Measurements from ENCODE around the gene HTT-AS. TPM values are rescaled to one million over a fixed set of nuclear protein-coding genes. Genes with fewer than 3 reads are reported as not detected.

HTT-AS gene
- polyA plus RNA-seq, 1 of the 3 experiments (the other 2 are of a cell fraction): not detected

DNA sequence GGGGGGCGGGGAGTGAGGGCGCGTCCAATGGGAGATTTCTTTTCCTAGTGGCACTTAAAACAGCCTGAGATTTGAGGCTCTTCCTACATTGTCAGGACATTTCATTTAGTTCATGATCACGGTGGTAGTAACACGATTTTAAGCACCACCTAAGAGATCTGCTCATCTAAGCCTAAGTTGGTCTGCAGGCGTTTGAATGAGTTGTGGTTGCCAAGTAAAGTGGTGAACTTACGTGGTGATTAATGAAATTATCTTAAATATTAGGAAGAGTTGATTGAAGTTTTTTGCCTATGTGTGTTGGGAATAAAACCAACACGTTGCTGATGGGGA, 1.3 kb upstream of the HTT-AS start (continued):
- TF ChIP-seq YY1 (IDR thresholded peaks at IDR 0.05; ENCODE audit: low read depth) (no peak), ELF1 (IDR thresholded peaks at IDR 0.05) (no peak)

DNA sequence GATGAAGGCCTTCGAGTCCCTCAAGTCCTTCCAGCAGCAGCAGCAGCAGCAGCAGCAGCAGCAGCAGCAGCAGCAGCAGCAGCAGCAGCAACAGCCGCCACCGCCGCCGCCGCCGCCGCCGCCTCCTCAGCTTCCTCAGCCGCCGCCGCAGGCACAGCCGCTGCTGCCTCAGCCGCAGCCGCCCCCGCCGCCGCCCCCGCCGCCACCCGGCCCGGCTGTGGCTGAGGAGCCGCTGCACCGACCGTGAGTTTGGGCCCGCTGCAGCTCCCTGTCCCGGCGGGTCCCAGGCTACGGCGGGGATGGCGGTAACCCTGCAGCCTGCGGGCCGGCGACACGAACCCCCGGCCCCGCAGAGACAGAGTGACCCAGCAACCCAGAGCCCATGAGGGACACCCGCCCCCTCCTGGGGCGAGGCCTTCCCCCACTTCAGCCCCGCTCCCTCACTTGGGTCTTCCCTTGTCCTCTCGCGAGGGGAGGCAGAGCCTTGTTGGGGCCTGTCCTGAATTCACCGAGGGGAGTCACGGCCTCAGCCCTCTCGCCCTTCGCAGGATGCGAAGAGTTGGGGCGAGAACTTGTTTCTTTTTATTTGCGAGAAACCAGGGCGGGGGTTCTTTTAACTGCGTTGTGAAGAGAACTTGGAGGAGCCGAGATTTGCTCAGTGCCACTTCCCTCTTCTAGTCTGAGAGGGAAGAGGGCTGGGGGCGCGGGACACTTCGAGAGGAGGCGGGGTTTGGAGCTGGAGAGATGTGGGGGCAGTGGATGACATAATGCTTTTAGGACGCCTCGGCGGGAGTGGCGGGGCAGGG, 711 bp upstream of the HTT-AS start:
- Histone ChIP-seq H3F3A (replicated peaks; ENCODE audit: insufficient read depth) (peaks cover 8% of the 10 kb centered on the region), H3K4me1 (ENCODE audit: control insufficient read depth in 1 of 2, insufficient read depth in 2 of 2, low read depth in 1 of 2, low read length in 1 of 2) (peaks cover 6 to 15% of the 10 kb centered on the region in 2 experiments; a peak in 3 of 4 replicates), H3K27me3 (ENCODE audit: insufficient read depth) (no peaks in the 10 kb centered on the region), H3K4me2 (peak overlapping the region; percentile 89), H3K27ac (ENCODE audit: low read depth in 2 of 2, low read length in 1 of 2) (peak overlapping the region; percentile 85 to 96), H4K20me1 (ENCODE audit: insufficient read depth) (peaks cover 45% of the 10 kb centered on the region), H3K9me2 (no peaks in the 10 kb centered on the region), H3K36me3 (replicated peaks in 1 of 2; ENCODE audit: control insufficient read depth in 1 of 2, insufficient read depth in 2 of 2, low read length in 1 of 2) (no peaks in the 10 kb centered on the region), H3K9me3 (no peaks in the 10 kb centered on the region), H3K4me3 (ENCODE audit: low read depth in 2 of 2, low read length in 1 of 2) (peak overlapping the region; percentile 85 to 93), H3K79me2 (ENCODE audit: insufficient read depth) (peaks cover 49% of the 10 kb centered on the region), H2AFZ (ENCODE audit: low read depth) (peak overlapping the region; percentile 96), H3K9ac (peak overlapping the region; percentile 98)
- DNase-seq: peak; percentile 74
- CTCF ChIA-PET: interaction anchor here (0.7 kb wide), 1 partner anchor 26 kb away, joined by 3 read pairs; no protein-coding TSS in a partner anchor
- TF ChIP-seq POLR2AphosphoS5 (IDR thresholded peaks at IDR 0.05; ENCODE audit: low read depth, low read length): peak; percentile 47; the same call in 1 of the 2 replicates
- no peak for TF ChIP-seq RAD21 (IDR thresholded peaks at IDR 0.05; ENCODE audit: low read length)
- TF ChIP-seq CHD2 (IDR thresholded peaks at IDR 0.05; ENCODE audit: low read length, partially characterized antibody): peak; percentile 95
- no peak for TF ChIP-seq YY1 (IDR thresholded peaks at IDR 0.05; ENCODE audit: low read depth)
- TF ChIP-seq, protein P1, sequence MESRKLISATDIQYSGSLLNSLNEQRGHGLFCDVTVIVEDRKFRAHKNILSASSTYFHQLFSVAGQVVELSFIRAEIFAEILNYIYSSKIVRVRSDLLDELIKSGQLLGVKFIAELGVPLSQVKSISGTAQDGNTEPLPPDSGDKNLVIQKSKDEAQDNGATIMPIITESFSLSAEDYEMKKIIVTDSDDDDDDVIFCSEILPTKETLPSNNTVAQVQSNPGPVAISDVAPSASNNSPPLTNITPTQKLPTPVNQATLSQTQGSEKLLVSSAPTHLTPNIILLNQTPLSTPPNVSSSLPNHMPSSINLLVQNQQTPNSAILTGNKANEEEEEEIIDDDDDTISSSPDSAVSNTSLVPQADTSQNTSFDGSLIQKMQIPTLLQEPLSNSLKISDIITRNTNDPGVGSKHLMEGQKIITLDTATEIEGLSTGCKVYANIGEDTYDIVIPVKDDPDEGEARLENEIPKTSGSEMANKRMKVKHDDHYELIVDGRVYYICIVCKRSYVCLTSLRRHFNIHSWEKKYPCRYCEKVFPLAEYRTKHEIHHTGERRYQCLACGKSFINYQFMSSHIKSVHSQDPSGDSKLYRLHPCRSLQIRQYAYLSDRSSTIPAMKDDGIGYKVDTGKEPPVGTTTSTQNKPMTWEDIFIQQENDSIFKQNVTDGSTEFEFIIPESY (IDR thresholded peaks at IDR 0.05; ENCODE audit: borderline replicate concordance, low read depth): peak; percentile 62; the same call in 1 of the 2 replicates
- POLR2A ChIA-PET: interaction anchor here (0.7 kb wide), 1 partner anchor 15 kb away, joined by 3 read pairs; no protein-coding TSS in a partner anchor
- WGBS (ENCODE audit: low lambda C conversion rate): 0% methylated on average over 16 of the region's 60 CpGs

DNA sequence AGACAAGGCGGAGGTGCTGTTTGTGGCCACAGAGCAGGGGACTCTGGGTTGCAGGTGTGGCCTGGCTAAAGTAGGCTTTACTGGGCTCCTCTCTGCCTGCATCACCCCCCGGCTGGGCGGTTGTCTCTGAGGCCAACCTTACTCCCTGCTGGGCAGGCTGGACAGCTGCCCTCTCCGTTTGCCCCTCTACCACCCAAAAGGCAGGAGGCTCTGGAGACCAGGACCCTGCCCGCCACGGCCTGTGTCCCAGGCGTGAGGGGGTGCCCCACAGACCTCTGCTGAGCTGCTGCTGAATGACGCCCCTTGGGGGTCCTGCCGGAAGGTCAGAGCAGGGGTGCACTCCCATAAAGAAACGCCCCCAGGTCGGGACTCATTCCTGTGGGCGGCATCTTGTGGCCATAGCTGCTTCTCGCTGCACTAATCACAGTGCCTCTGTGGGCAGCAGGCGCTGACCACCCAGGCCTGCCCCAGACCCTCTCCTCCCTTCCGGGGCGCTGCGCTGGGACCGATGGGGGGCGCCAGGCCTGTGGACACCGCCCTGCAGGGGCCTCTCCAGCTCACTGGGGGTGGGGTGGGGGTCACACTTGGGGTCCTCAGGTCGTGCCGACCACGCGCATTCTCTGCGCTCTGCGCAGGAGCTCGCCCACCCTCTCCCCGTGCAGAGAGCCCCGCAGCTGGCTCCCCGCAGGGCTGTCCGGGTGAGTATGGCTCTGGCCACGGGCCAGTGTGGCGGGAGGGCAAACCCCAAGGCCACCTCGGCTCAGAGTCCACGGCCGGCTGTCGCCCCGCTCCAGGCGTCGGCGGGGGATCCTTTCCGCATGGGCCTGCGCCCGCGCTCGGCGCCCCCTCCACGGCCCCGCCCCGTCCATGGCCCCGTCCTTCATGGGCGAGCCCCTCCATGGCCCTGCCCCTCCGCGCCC, 920 bp downstream of the HTT-AS start:
- H3F3A ChIP-seq (replicated peaks; ENCODE audit: insufficient read depth): peaks cover 8% of the 10 kb centered on the region
- no peaks in the 10 kb centered on the region for H3K36me3 ChIP-seq (replicated peaks in 1 of 2; ENCODE audit: control insufficient read depth in 1 of 2, insufficient read depth in 2 of 2, low read length in 1 of 2)
- peak overlapping the region; percentile 95 for H3K4me2 ChIP-seq
- H3K9me2 ChIP-seq: no peaks in the 10 kb centered on the region
- peaks cover 33% of the 10 kb centered on the region for H3K79me2 ChIP-seq (ENCODE audit: insufficient read depth)
- peak overlapping the region; percentile 92 for H2AFZ ChIP-seq (ENCODE audit: low read depth)
- peak overlapping the region; percentile 59; the same call in 1 of the 2 replicates for H3K9ac ChIP-seq
- no peaks in the 10 kb centered on the region for H3K9me3 ChIP-seq
- POLR2A ChIA-PET: interaction anchor here (0.6 to 0.8 kb wide), 2 partner anchors 11 to 345 kb away, joined by 3 to 4 read pairs; no protein-coding TSS in a partner anchor
- DNase-seq: peak; percentile 59
- 6% methylated on average over 3 of the region's 54 CpGs for WGBS (ENCODE audit: low lambda C conversion rate)
- H3K4me1 ChIP-seq (ENCODE audit: control insufficient read depth in 1 of 2, insufficient read depth in 2 of 2, low read depth in 1 of 2, low read length in 1 of 2): peaks cover 6 to 15% of the 10 kb centered on the region in 2 experiments; a peak in 3 of 4 replicates
- H3K27ac ChIP-seq (ENCODE audit: low read depth in 2 of 2, low read length in 1 of 2): peak overlapping the region; percentile 28 to 72; a peak in 2 of 4 replicates
- peaks cover 29% of the 10 kb centered on the region for H4K20me1 ChIP-seq (ENCODE audit: insufficient read depth)
- no peaks in the 10 kb centered on the region for H3K27me3 ChIP-seq (ENCODE audit: insufficient read depth)
- CTCF ChIA-PET: interaction anchor here (0.6 to 1.5 kb wide), 8 partner anchors 8 to 103 kb away, joined by 3 to 6 read pairs (median 4); no protein-coding TSS in a partner anchor
- peak overlapping the region; percentile 66 to 75 for H3K4me3 ChIP-seq (ENCODE audit: low read depth in 2 of 2, low read length in 1 of 2)
- TF ChIP-seq NRF1 (IDR thresholded peaks at IDR 0.05; ENCODE audit: low read depth, low read length): peak; percentile 40; the same call in 1 of the 2 replicates
- TF ChIP-seq, protein P2, sequence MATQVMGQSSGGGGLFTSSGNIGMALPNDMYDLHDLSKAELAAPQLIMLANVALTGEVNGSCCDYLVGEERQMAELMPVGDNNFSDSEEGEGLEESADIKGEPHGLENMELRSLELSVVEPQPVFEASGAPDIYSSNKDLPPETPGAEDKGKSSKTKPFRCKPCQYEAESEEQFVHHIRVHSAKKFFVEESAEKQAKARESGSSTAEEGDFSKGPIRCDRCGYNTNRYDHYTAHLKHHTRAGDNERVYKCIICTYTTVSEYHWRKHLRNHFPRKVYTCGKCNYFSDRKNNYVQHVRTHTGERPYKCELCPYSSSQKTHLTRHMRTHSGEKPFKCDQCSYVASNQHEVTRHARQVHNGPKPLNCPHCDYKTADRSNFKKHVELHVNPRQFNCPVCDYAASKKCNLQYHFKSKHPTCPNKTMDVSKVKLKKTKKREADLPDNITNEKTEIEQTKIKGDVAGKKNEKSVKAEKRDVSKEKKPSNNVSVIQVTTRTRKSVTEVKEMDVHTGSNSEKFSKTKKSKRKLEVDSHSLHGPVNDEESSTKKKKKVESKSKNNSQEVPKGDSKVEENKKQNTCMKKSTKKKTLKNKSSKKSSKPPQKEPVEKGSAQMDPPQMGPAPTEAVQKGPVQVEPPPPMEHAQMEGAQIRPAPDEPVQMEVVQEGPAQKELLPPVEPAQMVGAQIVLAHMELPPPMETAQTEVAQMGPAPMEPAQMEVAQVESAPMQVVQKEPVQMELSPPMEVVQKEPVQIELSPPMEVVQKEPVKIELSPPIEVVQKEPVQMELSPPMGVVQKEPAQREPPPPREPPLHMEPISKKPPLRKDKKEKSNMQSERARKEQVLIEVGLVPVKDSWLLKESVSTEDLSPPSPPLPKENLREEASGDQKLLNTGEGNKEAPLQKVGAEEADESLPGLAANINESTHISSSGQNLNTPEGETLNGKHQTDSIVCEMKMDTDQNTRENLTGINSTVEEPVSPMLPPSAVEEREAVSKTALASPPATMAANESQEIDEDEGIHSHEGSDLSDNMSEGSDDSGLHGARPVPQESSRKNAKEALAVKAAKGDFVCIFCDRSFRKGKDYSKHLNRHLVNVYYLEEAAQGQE (IDR thresholded peaks at IDR 0.05; ENCODE audit: low read depth, low read length): 0 out of 2 replicates have a peak, but pooled peaks have one; percentile 32
- TF ChIP-seq MXI1 (IDR thresholded peaks at IDR 0.05; ENCODE audit: low read depth, low read length): peak; percentile 42; the same call in 1 of the 2 replicates
- TF ChIP-seq, protein P3, sequence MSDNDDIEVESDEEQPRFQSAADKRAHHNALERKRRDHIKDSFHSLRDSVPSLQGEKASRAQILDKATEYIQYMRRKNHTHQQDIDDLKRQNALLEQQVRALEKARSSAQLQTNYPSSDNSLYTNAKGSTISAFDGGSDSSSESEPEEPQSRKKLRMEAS (IDR thresholded peaks at IDR 0.05; ENCODE audit: low read depth): peak; percentile 78; the same call in 1 of the 2 replicates
- TF ChIP-seq ELF1 (IDR thresholded peaks at IDR 0.05): no peak
- TF ChIP-seq POLR2AphosphoS5 (IDR thresholded peaks at IDR 0.05; ENCODE audit: low read depth, low read length): peak; percentile 62
- TF ChIP-seq, protein P4, sequence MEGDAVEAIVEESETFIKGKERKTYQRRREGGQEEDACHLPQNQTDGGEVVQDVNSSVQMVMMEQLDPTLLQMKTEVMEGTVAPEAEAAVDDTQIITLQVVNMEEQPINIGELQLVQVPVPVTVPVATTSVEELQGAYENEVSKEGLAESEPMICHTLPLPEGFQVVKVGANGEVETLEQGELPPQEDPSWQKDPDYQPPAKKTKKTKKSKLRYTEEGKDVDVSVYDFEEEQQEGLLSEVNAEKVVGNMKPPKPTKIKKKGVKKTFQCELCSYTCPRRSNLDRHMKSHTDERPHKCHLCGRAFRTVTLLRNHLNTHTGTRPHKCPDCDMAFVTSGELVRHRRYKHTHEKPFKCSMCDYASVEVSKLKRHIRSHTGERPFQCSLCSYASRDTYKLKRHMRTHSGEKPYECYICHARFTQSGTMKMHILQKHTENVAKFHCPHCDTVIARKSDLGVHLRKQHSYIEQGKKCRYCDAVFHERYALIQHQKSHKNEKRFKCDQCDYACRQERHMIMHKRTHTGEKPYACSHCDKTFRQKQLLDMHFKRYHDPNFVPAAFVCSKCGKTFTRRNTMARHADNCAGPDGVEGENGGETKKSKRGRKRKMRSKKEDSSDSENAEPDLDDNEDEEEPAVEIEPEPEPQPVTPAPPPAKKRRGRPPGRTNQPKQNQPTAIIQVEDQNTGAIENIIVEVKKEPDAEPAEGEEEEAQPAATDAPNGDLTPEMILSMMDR (IDR thresholded peaks at IDR 0.05): peak; percentile 36
